ENCODE measurements around the gene ZNF791.

The ZNF791 gene

DNA sequence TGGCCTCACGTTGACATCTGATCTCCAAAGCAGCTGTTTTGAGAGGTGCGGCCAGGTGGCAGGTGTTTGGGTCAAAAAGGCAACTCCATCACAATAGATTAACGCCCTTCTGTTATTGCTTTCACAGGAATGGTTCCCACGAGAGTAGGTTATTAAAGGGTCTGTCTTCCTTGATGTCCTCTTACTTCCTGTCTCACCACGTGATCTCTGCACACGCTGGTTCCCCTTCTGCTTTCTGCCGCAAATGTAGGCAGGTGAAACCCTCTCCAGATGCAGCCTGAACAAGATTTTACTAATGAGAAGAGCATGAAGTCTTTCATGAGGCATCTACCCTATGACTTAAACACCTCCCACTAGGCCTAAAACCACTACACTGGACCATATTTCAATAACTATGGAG is 36.7 kb upstream of the ZNF791 start:
- no peak overlapping the region for H3K27ac ChIP-seq
- H3K4me2 ChIP-seq (ENCODE audit: low read length), result no peak overlapping the region
- no peak overlapping the region for H3K9ac ChIP-seq
- TF ChIP-seq, protein P1, sequence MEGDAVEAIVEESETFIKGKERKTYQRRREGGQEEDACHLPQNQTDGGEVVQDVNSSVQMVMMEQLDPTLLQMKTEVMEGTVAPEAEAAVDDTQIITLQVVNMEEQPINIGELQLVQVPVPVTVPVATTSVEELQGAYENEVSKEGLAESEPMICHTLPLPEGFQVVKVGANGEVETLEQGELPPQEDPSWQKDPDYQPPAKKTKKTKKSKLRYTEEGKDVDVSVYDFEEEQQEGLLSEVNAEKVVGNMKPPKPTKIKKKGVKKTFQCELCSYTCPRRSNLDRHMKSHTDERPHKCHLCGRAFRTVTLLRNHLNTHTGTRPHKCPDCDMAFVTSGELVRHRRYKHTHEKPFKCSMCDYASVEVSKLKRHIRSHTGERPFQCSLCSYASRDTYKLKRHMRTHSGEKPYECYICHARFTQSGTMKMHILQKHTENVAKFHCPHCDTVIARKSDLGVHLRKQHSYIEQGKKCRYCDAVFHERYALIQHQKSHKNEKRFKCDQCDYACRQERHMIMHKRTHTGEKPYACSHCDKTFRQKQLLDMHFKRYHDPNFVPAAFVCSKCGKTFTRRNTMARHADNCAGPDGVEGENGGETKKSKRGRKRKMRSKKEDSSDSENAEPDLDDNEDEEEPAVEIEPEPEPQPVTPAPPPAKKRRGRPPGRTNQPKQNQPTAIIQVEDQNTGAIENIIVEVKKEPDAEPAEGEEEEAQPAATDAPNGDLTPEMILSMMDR (IDR thresholded peaks at IDR 0.05), result no peak
- H3K9me3 ChIP-seq (ENCODE audit: control insufficient read depth, low read length), result no peaks in the 10 kb centered on the region
- no peak overlapping the region for H2AFZ ChIP-seq
- no peaks in the 10 kb centered on the region for H3K4me1 ChIP-seq
- H3K27me3 ChIP-seq (ENCODE audit: control insufficient read depth, insufficient read depth, low read length), result no peaks in the 10 kb centered on the region
- no peaks in the 10 kb centered on the region for H3K36me3 ChIP-seq (ENCODE audit: control insufficient read depth, insufficient read depth, low read length)
- H3K79me2 ChIP-seq, result no peaks in the 10 kb centered on the region
- H3K4me3 ChIP-seq (ENCODE audit: low read depth, low read length), result no peak overlapping the region

DNA sequence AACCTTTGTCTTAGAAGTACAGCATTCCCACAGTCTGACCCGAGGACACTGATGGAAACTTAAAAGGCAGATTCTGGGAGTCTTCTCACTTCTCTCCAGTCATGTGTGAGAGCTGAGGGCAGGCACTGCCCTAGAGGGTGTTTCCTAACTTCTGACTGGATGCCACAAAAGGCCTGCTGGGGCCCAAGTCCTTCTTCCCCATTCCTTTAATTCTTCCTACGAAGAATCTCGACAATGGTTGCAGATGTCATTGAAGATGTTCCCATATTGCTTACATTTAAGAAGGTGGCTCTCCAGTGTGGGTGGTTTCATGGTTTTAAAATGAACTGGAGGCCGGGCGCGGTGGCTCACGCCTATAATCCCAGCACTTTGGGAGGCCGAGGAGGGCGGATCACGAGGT is 32.1 kb upstream of the ZNF791 start:
- H3K9me3 ChIP-seq (ENCODE audit: control insufficient read depth, low read length), result no peaks in the 10 kb centered on the region
- no peak overlapping the region for H3K9ac ChIP-seq
- TF ChIP-seq, protein P1 (IDR thresholded peaks at IDR 0.05), result no peak
- H3K4me1 ChIP-seq, result no peaks in the 10 kb centered on the region
- peaks cover 5% of the 10 kb centered on the region for H3K36me3 ChIP-seq (ENCODE audit: control insufficient read depth, insufficient read depth, low read length)
- no peaks in the 10 kb centered on the region for H3K27me3 ChIP-seq (ENCODE audit: control insufficient read depth, insufficient read depth, low read length)
- no peak overlapping the region for H3K4me3 ChIP-seq (ENCODE audit: low read depth, low read length)
- H3K4me2 ChIP-seq (ENCODE audit: low read length), result no peak overlapping the region
- H3K27ac ChIP-seq, result no peak overlapping the region
- no peaks in the 10 kb centered on the region for H3K79me2 ChIP-seq
- H2AFZ ChIP-seq, result no peak overlapping the region

DNA sequence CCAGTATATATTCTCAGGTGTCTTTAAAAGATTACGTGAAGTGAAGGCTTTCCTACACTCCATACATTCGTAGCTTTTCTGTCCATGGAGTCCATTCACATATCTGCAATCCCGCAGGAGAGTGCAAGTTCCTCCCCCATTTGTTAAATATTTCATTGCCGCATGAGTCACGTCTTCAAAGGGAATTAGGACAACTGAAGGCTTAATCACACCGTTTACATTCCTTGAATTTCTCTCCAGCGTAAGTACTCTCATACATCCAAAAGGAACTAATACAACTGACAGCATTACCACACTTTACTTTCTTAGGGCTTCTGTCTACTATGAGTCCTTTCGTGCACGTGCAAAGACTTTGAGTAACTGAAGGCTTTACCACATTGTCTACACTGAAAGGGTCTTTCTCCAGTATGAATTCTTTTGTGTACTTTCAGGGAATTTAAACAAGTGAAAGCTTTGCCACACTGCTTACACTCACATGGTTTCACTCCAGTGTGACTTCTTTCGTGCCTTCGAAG is 30.5 kb upstream of the ZNF791 start:
- Histone ChIP-seq H3K27ac (no peak overlapping the region), H3K27me3 (ENCODE audit: control insufficient read depth, insufficient read depth, low read length) (no peaks in the 10 kb centered on the region), H3K36me3 (ENCODE audit: control insufficient read depth, insufficient read depth, low read length) (peaks cover 5% of the 10 kb centered on the region), H2AFZ (no peak overlapping the region), H3K4me3 (ENCODE audit: low read depth, low read length) (no peak overlapping the region), H3K4me2 (ENCODE audit: low read length) (no peak overlapping the region), H3K9me3 (ENCODE audit: control insufficient read depth, low read length) (no peaks in the 10 kb centered on the region), H3K79me2 (no peaks in the 10 kb centered on the region), H3K9ac (no peak overlapping the region), H3K4me1 (no peaks in the 10 kb centered on the region)
- TF ChIP-seq, protein P1 (IDR thresholded peaks at IDR 0.05), result no peak

DNA sequence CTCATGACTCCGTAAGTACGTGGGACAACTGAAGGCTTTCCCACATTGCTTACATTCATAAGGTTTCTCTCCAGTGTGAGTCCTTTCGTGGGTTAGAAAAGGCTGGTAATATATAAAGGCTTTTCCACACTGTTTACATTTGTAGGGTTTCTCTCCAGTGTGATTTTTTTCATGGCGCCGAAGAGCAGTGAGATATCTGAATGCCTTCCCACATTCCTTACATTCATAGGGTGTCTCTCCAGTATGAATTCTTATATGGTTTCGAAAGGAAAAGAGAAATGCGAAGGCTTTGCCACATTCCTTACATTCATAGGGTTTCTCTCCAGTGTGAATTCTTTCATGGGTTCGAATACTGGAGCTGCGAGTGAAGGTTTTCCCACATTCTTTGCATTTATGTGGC is 29.6 kb upstream of the ZNF791 start:
- Histone ChIP-seq H3K9ac (no peak overlapping the region), H3K27ac (no peak overlapping the region)

DNA sequence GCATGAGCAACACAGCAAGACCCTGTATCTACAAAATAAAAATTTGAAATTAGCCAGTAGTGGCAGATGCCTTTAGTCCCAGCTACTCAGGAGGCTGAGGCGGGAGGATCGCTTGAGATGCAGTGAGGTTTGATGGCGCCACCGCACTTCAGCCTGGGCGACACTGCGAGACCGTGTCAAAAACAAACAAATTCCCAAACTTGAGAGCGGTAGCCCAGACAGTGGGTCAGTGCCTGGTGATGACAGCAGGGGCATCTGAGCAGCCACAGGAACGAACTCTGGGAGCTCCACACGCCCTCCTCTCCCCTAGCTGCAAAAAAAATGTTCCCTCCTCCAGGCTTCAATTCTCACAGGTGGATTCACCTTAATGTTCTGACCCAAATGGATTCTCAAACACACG is 14.2 kb upstream of the ZNF791 start:
- Histone ChIP-seq H3K79me2 (peaks cover 7% of the 10 kb centered on the region), H3K36me3 (ENCODE audit: control insufficient read depth, insufficient read depth, low read length) (no peaks in the 10 kb centered on the region), H3K4me3 (ENCODE audit: low read depth, low read length) (no peak overlapping the region), H2AFZ (no peak overlapping the region), H3K9me3 (ENCODE audit: control insufficient read depth, low read length) (no peaks in the 10 kb centered on the region), H3K27me3 (ENCODE audit: control insufficient read depth, insufficient read depth, low read length) (no peaks in the 10 kb centered on the region), H3K4me1 (no peaks in the 10 kb centered on the region), H3K4me2 (ENCODE audit: low read length) (no peak overlapping the region), H3K9ac (no peak overlapping the region), H3K27ac (no peak overlapping the region)
- TF ChIP-seq, protein P1 (IDR thresholded peaks at IDR 0.05), result no peak

More for the DNA sequence above, 29.6 kb upstream of the ZNF791 start:
- H3K36me3 ChIP-seq (ENCODE audit: control insufficient read depth, insufficient read depth, low read length), result peaks cover 5% of the 10 kb centered on the region
- no peaks in the 10 kb centered on the region for H3K9me3 ChIP-seq (ENCODE audit: control insufficient read depth, low read length)
- no peak overlapping the region for H3K4me3 ChIP-seq (ENCODE audit: low read depth, low read length)
- no peak overlapping the region for H2AFZ ChIP-seq
- H3K27me3 ChIP-seq (ENCODE audit: control insufficient read depth, insufficient read depth, low read length), result no peaks in the 10 kb centered on the region
- TF ChIP-seq, protein P1 (IDR thresholded peaks at IDR 0.05), result no peak
- H3K4me2 ChIP-seq (ENCODE audit: low read length), result no peak overlapping the region
- no peaks in the 10 kb centered on the region for H3K4me1 ChIP-seq
- H3K79me2 ChIP-seq, result no peaks in the 10 kb centered on the region

All from parathyroid adenoma (tissue), 2 donors.